ENCODE measurements around the gene COL18A1.

DNA sequence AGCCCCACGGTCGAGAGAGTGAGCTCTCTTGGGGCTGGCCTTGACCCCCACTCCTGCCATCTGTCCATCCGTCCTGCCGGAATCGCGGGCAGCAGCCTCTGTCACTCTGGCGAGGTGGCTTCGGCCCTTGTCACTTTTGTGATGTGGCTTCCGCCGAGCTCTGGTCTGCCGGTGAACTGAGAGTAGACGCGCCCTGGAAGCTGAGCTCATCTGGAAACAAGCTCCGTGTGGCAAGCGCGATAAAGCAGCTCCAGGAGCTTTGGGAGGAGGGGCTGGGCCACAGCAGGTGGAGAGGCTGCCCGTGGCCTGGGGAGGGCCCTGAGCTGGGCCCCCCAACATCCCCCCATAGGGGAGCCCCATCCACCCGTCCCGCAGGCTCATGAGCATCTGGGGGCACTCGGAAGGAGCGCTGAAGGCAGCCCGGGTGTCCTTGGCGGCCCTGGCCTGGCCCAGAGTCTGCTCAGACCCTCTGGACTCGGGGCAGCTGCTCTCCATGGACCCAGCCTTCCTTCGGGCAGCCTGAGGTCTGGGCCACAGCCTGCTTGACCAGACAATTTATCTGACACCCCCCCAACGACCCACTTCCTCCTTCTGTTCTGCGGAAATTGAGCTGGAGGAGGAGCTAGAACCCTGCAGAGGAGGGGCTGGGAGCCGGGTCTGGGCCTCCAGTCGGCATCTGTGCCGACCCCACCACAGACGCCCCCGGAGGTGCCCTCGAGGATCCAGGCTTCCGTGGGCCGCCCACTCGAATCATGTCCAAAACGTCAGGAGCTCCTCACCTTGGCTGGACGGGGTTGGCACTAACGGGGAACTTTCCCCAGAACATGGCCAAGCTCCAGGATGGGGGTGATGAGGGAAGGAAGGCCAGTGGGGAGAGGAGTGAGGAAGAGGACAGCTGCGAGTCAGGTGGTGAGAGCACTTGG lies 78.2 kb downstream of the COL18A1 start:
- TF ChIP-seq, protein P1, sequence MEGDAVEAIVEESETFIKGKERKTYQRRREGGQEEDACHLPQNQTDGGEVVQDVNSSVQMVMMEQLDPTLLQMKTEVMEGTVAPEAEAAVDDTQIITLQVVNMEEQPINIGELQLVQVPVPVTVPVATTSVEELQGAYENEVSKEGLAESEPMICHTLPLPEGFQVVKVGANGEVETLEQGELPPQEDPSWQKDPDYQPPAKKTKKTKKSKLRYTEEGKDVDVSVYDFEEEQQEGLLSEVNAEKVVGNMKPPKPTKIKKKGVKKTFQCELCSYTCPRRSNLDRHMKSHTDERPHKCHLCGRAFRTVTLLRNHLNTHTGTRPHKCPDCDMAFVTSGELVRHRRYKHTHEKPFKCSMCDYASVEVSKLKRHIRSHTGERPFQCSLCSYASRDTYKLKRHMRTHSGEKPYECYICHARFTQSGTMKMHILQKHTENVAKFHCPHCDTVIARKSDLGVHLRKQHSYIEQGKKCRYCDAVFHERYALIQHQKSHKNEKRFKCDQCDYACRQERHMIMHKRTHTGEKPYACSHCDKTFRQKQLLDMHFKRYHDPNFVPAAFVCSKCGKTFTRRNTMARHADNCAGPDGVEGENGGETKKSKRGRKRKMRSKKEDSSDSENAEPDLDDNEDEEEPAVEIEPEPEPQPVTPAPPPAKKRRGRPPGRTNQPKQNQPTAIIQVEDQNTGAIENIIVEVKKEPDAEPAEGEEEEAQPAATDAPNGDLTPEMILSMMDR (IDR thresholded peaks at IDR 0.05) = no peak
- TF ChIP-seq TCF12 (IDR thresholded peaks at IDR 0.05) (no peak), JUND (IDR thresholded peaks at IDR 0.05) (no peak), CHD2 (IDR thresholded peaks at IDR 0.05; ENCODE audit: low read length, partially characterized antibody) (no peak), FOXJ3 (CRISPR knock-in tag; IDR thresholded peaks at IDR 0.05) (no peak), SMC3 (IDR thresholded peaks at IDR 0.05; ENCODE audit: low read depth, low read length) (no peak)
